ENCODE measurements around the gene COL18A1.

GRCh38 chr21:45358261-45358670, 46.7 kb upstream of the COL18A1 start:
- TF ChIP-seq, protein P1, sequence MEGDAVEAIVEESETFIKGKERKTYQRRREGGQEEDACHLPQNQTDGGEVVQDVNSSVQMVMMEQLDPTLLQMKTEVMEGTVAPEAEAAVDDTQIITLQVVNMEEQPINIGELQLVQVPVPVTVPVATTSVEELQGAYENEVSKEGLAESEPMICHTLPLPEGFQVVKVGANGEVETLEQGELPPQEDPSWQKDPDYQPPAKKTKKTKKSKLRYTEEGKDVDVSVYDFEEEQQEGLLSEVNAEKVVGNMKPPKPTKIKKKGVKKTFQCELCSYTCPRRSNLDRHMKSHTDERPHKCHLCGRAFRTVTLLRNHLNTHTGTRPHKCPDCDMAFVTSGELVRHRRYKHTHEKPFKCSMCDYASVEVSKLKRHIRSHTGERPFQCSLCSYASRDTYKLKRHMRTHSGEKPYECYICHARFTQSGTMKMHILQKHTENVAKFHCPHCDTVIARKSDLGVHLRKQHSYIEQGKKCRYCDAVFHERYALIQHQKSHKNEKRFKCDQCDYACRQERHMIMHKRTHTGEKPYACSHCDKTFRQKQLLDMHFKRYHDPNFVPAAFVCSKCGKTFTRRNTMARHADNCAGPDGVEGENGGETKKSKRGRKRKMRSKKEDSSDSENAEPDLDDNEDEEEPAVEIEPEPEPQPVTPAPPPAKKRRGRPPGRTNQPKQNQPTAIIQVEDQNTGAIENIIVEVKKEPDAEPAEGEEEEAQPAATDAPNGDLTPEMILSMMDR (IDR thresholded peaks at IDR 0.05) = no peak
- TF ChIP-seq POLR2AphosphoS5 (IDR thresholded peaks at IDR 0.05) (no peak), POLR2A (IDR thresholded peaks at IDR 0.05) (no peak)
